Cerebellar nuclear complex (tissue), 1 donor: Measurements from ENCODE around the gene TTBK1.

Experiments
- DNase-seq, 2 experiments: peaks; one replicate each; lab custom pipeline; 2025; lab: John Stamatoyannopoulos, UW

The TTBK1 gene

DNA sequence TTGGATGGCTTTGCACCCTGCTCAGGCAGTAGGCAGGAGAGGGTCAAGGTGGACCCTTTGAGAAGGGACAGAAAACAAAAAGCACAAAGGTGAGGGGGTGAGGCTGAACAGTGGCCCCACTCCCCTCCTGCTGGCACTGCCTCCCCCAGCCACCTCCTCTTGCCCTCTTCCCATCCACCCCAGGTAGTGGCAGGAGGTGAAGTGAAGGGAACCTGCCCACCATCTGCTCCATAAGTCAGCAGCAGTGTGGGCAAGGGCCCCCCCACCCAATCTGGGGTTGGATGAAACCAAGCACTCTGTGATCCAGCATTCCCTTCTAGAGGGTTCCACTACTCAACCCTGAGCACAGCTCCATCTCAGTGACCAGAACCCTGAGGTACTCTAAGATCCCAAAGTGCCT is 28.7 kb downstream of the TTBK1 start:
- no peak for DNase-seq

DNA sequence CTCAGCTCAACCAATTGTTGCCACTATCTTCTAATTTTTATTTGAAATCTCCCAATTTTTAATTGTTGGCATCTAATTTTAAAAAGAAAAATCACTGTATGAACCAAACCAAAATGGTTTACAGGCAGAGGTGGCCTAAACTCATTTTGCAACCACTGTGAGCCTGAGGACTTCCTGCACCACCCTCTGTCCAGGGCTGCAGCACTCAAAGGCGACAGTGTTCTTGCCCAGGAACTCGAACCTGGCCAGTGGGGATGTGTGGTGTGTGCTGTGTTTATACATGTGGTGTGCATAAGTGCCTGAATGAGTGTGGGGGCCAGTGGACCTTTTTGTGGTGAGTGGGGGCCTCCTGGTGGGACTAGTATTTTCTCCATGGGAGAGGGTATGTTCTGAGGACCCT is 30.4 kb downstream of the TTBK1 start:
- DNase-seq, result no peak

DNA sequence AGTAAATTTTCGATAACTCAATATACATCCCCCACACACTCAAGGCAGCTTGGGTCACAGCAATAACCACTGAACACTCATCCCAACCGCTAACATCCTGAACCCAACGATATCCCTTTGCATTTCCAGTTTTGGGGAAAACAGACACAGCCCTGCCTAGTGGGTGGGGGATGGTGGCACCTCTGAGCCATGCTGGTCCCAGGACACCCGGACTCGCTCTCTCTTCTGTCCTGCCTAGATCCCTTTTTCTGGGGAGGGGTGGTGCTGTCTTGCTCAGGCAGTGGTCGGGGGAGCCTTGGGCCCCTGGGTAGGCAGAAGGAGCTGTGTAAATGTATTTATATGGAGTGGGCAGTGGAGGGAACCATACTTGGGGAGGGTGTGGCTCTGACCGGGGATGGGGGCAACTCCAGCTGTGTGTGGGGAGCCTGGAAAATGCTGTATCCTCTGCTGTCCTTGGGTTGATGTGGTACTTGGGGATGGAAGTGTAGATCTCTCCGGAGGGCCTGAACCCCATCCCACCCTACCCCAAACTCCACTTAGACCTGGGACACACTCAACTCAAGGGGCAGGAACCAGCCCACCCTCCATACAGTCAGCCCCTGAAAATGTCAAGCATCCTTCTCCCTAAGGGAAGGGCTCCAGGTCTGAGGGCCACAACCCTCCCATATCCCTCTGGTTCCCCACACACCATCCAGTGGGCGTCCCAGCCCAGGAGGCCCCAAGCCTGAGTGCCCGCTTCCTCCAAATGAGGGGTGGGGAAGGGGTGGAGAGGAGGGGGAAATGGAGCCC is 31.0 kb downstream of the TTBK1 start:
- DNase-seq, result no peak

DNA sequence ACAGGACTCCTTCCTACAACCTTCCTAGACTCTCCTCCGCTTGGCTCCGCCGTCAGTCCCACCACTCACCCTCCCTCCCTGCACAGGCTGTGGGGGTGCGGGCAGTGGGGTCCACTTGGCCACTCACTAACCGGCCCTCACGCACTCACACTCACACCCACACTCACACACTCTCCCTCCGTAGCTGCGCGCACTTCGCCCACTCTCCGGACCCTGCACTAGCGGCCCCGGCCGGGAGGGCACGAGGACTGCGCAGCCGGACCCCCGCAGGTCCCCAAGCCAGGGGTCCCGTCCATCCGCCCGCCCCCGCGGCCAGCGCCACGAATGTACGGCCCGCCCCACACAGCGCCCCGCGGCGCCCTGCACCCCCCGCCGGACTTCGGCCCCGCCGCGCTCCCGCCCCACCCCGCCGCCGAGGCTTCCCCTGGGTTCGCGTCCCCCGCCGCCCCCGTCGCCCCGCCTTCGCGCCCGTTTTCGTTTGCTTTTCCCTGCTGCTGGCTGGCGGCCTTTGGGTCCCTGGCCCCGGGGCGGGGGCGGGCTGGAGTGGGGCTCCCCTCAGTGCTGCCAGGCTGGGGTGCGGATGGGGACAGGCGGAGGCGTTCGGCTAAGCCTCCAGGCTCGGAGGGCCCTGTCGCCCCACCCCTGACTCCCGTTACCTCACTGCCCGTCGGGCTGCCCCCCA is 31.8 kb downstream of the TTBK1 start:
- DNase-seq, result no peak

DNA sequence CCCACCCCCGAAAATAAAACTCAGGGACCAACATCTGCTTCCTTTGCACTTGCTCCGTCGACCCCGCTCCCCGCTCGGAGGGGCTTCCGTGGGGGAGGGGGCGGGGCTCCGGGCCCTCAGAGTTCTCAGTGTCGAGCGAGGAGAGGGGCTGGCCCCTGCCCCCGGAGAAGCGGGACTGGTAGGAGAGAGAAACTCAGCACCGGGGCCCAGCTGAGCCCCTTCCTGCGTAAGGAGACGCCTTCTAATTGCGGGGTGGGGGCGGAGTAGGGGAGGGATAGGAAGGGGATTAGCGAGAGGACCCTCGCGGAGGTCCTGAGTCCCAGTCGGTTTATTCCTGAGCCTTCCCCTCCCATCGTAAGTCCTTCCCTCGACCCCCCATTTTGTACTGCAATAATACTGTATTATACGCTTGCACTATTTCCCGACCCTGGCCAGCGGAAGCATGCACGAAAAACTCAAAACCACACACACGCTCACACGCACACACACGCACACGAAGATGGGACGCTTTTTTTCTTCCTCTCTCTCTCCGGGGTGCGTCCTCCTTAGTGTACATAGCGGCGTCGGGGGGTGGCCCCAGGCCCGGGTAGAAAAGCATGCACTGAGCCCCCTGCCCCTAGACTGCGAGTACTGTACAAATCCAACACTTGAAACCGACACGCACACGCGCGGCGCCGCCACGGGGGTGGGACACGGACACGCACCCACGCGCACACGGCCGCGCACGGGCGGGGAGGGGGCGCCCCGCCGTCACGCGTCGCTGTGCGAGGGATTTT is 32.7 kb downstream of the TTBK1 start:
- DNase-seq, result no peak

DNA sequence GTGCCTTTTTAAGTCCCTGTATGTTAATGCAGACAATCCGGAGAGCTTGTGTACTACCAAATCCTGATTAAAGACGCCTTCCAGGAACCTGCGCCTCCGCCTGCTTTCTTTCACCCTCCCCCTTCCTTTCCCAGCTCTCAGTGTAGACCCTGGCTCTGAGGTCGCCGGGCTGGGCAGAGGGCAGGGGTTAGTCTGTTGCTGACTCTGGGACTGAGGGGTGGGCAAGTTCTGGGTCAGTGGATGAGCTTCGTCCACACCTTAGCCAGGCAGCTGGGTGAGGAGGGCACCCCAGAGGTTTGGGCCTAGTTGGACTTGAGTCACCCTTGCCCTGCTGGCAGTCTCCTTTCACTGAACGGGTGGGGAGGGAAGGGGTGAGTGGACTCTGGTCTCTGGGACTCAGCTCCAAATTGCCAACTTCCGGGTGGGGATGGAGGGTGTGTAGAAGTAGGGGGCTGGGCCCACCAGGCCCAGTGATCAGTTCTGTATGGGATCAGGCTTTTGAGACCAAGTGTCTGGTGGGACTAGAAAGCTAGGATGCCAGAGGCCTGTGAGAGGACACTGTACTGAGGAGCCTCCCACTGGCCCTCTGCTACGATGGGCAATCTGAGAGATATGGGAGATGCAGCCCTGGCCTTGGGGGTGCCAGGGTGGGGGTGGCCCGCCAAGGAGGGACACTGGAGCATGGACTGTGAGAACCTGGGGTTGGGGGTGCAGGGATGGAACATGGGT is 33.5 kb downstream of the TTBK1 start:
- DNase-seq, result no peak

DNA sequence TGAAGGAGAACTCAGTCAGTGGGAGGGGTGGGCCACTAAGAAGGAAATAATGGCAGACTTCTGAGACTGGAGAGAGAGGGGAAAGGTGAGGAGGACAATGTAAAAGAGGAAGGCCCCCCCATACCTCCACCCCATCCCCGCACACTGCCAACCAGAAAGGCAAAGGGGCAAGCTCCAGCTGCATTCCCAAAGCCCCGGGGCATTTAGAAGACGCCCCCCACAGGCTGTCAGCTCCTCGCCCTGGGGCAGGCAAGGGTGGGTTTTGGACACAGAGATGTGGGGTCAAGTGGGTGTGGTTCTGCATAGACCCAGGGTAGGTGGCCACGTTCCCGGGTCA is 34.0 kb downstream of the TTBK1 start:
- no peak for DNase-seq

DNA sequence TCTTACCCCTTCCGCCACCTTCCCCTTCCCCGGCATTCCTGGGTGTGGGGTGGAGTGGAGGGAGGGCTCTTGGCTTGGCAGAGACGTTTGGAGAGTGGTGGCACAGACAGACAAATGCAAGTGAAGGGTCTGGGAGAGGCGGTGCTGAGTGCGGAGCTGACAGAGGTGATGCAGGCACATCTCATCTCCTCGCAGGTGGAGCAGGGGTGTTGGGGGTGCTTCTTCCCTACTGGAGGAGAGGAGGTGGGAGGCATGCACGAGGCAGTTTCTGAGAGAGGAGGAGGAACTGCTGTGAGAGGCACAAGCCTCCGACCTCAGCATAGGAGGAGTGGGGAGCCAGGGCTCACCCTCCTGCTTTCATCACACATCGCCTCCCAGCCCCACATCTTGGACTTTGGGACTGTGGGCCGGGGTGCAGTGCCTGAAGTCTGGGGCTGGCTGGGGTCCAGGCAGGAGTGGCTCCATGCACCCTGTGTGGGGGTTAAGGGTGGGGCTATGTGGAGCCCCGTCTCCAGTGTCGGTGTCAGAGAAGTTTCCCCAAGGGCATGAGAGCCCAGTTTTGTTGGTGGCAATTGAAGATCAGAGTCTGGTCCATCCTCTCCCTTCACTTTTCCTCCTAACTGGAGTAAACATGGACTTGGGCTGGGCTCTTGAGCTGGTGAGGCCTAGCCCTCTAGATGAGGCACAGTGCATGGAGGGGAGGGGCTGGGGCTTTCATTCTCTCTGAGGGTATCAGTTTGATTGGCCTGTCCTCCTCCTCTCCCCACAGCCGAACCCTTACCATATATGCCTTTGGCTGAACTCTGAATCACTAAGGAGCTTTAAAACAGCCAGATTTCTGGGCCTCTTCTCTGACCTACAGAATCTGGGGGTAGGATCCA is 34.6 kb downstream of the TTBK1 start:
- no peak for DNase-seq

DNA sequence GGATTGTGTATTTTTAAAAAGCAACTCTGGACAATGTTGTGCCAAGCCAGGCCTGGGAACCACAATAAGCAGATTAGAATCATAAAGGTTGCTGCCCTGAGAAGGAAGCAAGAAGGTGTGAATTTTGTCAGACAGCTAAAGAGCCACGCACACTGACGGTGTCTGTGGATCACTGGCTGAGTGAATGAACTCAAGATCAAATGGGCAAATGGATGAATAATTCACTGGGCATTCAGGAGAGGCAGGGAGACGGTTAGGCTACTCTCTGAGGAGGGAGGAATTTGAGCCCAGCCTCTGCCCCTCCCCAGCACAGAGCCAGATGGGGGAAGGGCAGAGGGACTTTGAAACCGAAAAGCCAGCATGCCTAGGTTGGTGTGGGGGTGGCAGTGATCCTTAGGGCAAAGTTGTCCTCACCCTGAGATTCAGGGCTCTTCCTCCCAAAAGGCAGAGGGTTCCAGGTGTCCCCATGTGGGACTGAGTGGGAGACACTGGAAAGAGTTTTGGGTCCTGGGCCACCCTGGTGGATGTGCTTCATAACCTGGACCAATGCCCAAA is 35.3 kb downstream of the TTBK1 start:
- no peak for DNase-seq

DNA sequence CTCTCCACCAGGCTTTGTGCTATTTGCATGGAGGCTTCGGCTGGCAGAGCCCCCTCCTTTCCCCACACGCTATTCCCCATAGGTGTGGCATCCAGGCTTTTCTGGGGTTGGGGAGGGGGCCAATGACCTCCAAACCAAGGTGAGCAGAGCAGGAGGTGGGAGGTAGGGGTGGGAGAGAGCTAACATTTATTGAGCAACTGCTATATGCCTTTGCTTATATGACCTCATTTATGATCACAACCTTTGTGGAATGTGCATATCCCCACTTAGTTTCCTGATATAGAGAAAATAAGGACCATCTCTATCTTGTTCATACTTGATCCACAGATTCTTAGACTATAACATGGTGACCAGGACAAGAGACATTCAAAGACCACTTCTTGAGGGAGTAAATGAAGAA is 37.0 kb downstream of the TTBK1 start:
- DNase-seq, result no peak

DNA sequence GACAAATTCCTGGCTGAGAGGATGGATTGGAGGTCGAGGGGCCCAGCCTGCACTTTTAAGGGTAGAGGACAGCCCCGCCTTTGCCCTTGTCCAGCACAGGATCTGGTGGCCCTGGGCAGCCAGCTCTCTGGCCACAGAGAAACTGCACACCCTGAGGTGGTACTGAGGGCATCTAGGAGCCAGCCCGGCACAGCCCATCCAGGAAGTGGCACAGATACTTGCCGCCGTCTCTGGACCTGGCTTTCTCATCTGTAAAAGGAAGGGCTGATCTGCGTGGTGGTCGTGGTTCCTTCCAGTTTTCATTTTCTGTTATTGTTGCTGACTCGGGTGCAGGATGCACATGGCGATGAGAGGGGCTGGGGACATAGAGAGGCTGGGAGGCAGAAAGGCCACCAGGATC is 38.8 kb downstream of the TTBK1 start:
- DNase-seq, result no peak

DNA sequence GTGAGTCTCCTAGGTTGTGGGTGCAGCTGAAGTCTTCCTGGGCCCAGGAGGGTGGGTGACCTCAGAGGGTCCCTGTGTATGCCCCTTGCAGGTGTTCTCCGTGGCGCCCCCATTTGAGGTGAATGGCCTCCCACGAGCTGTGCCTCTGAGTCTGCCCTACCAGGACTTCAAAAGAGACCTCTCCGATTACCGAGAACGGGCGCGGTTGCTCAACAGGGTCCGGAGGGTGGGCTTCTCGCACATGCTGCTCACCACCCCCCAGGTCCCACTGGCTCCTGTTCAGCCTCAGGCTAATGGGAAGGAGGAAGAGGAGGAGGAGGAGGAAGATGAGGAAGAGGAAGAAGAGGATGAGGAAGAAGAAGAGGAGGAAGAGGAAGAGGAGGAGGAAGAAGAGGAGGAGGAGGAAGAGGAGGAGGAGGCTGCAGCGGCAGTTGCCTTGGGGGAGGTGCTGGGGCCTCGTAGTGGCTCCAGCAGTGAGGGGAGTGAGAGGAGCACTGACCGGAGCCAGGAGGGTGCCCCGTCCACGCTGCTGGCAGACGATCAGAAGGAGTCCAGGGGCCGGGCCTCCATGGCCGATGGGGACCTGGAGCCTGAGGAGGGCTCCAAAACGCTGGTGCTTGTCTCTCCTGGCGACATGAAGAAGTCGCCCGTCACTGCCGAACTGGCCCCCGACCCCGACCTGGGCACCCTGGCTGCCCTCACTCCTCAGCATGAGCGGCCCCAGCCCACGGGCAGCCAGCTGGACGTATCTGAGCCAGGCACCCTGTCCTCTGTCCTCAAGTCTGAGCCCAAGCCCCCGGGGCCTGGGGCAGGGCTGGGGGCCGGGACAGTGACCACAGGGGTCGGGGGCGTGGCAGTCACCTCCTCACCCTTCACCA is 39.6 kb downstream of the TTBK1 start:
- no peak for DNase-seq

DNA sequence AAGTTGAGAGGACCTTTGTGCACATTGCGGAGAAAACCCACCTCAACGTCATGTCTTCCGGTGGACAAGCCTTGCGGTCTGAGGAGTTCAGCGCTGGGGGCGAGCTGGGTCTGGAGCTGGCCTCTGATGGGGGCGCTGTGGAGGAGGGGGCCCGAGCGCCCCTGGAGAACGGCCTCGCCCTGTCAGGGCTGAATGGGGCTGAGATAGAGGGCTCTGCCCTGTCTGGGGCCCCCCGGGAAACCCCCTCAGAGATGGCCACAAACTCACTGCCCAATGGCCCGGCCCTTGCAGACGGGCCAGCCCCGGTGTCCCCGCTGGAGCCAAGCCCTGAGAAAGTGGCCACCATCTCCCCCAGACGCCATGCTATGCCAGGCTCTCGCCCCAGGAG is 40.2 kb downstream of the TTBK1 start:
- no peak for DNase-seq

DNA sequence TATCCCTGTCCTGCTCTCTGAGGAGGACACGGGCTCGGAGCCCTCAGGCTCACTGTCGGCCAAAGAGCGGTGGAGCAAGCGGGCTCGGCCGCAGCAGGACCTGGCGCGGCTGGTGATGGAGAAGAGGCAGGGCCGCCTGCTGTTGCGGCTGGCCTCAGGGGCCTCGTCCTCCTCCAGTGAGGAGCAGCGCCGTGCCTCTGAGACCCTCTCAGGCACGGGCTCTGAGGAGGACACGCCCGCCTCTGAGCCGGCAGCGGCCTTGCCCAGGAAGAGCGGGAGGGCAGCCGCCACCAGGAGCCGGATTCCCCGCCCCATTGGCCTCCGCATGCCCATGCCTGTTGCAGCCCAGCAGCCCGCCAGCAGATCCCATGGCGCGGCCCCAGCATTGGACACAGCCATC is 40.6 kb downstream of the TTBK1 start:
- no peak for DNase-seq

DNA sequence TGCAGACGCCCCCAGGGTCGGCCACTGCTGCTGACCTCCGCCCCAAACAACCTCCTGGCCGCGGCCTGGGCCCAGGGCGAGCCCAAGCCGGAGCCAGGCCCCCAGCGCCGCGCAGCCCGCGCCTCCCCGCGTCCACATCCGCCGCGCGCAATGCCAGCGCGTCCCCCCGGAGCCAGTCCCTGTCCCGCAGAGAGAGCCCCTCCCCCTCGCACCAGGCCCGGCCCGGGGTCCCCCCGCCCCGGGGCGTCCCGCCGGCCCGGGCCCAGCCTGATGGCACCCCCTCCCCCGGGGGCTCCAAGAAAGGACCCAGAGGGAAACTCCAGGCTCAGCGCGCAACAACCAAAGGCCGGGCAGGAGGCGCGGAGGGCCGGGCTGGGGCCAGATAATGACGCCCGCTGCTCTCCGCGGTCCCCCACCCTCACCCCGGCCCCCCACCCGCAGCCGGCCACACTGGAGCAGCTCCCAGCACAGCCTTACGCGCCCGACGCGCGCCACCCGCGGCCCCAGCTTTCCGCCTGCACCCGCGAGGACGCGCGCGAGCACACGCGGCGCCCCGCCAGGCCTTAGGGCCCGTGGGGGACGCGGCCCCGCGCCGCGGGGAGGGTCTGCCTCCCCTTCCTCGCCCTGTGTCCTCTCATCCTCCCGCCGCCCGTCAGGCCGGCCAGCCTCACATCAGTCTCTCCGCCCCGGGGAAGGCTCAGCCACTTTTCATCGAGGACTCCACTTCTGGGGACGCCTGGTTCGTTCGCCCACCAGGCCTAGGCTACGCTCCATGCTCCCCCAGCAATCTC is 41.9 kb downstream of the TTBK1 start:
- DNase-seq, result no peak

DNA sequence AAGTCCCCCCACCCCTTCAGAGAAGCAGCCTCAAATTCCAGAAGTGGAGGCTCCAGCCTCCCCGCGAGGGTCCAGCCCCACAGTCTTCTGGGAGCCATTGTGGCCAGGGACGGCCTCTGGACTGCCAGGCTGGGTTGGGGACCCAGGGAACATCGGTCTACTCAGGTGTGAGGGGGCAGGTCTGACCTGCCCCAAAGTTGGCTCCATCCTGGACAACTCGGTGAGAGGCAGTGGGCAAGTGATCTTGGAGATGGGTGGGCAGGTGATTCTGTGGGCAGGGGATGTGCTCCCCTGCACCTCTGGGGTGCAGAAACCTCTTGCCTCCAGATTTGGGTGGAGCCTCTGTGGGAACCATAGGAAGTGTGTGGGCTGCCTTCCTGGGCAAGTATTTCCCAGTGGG is 42.6 kb downstream of the TTBK1 start:
- DNase-seq, result no peak

DNA sequence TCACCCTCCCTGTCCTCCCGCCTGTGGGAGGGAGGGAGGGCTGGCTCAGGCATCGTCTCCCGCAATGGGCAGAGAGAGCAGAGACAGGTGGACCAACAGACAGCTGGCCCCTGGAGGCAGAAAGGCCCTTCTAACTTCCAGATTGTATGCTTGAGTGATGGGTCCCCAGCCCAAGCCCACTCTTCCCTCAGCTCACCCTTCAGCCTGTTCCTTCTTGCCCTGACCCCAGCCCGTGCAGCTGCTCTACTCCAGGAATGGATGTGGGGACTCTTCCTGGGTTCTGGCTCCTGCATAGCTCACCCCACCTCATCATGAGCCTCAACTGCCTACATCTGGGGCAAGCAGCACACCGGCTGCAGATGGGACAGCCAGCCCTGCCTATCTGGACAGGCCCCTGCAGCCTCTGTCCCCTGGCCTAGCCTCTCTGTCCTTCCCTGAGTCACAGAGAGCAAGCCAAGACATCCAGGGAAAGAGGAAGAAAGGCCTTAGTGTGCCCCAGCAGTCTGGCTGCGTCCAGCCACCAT is 43.2 kb downstream of the TTBK1 start:
- DNase-seq, result no peak

DNA sequence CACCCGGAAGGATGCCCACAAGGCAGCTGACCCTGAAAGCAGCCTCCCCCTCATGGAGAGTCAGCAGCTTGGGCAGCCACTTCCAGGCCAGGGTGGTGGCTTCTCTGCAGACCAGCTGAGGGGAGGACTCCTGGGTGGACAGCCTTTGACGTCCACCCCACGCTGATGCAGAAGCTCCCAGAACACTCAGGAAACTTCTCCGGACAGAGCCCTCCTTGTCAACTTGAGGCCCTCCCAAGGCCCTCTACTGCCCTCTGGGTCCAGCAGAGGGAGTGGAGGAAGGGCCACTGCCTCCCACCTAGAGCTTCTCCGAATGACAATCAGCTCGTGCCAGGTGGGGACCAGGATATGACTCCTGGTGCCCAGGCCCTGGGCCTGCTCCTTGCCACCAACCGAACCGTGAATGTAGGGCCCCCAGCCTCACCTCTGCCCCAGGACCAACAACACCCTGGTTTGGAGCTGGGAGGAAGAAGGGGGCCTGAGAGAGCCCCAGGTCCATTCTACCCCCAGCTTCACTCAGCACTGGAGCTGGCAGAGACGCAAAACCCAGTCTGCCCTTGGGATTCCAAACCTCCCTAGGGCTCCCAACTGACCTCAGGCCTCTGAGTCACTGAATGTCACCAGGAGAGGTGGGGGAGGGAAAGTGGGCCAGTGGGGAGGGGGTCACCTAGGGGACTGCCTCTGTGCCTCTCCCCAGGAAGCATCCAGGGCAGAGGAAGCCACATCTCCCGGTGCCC is 43.9 kb downstream of the TTBK1 start:
- no peak for DNase-seq
